ENCODE measurements around the gene RPRD1A.
A peak's percentile ranks its signal among the peaks of the same experiment; 100 is the strongest.
"Not testable (repeated sequence)": the region's sequence is repeated elsewhere in the genome, so short reads cannot be mapped to it uniquely, and the experiment has no call there.

Gene RPRD1A

DNA sequence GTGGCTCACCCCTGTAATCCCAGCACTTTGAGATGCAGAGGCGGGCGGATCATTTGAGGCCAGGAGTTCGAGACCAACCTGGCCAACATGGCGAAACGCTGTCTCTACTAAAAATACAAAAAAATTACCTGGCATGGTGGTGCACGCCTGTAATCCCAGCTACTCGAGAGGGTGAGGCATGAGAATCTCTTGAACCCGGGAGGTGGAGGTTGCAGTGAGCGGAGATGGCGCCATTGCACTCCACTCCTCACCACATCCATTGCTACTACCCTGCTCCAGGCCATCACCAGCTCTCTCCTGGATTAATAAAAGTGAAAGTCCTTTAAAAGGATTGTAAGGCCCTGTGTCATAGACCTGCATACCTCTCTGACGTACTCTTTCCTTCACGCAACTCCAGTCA, 93.7 kb downstream of the RPRD1A start:
- TF ChIP-seq, protein P1, sequence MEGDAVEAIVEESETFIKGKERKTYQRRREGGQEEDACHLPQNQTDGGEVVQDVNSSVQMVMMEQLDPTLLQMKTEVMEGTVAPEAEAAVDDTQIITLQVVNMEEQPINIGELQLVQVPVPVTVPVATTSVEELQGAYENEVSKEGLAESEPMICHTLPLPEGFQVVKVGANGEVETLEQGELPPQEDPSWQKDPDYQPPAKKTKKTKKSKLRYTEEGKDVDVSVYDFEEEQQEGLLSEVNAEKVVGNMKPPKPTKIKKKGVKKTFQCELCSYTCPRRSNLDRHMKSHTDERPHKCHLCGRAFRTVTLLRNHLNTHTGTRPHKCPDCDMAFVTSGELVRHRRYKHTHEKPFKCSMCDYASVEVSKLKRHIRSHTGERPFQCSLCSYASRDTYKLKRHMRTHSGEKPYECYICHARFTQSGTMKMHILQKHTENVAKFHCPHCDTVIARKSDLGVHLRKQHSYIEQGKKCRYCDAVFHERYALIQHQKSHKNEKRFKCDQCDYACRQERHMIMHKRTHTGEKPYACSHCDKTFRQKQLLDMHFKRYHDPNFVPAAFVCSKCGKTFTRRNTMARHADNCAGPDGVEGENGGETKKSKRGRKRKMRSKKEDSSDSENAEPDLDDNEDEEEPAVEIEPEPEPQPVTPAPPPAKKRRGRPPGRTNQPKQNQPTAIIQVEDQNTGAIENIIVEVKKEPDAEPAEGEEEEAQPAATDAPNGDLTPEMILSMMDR (IDR thresholded peaks at IDR 0.05; ENCODE audit: insufficient read depth, low read depth, low read length, missing control alignments): no peak
- peak overlapping the region; percentile 91 for H3K4me3 ChIP-seq (ENCODE audit: low read length)
- DNase-seq (ENCODE audit: low read depth): peak; percentile 10

DNA sequence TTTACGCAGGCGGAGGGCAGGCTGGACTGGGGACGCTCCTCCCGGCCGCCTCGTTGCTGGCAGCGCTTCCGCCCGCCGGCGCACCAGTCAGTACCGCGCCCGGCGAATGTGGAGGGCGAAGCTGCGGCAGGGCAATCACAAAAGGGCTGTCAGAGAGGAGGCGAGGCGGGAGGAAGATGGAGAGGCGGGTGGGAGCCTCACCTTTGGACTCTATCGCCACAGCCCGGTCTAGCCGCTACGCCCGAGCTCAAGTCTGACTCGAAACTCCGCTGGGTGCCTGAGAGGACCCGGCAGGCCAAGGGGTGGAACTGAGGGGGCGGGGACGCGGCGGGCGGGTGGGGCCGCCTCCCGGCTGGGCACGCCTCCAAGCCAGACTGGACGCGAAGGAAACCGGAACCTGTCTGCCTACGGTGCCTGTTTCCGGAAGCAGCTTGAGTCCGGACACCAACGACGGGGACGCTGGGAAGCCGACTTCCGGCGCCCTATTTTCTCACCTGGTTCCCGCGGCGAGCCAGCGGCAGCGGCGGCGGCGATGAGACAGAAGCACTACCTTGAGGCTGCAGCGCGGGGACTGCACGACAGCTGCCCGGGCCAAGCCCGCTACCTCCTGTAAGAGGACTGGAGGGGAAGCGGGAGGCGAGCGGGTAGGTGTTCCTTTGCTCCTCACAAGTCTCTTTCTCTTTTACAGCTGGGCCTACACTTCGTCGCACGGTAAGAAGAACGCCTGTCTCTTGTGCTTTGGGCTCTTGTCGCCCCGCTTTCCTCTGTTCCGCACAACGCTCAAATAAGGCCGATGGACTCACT, 95.0 kb downstream of the RPRD1A start, which contains the start of gene RMP24:
Gene RMP24 (plus strand): TSS at position 483 of the 804 bp plus-strand sequence.
- peak within 1 kb of the TSS; percentile 91 for H3K4me3 ChIP-seq (ENCODE audit: low read length)
- TF ChIP-seq, protein P1 (IDR thresholded peaks at IDR 0.05; ENCODE audit: insufficient read depth, low read depth, low read length, missing control alignments): no peak
- DNase-seq (ENCODE audit: low read depth): peak; percentile 98

DNA sequence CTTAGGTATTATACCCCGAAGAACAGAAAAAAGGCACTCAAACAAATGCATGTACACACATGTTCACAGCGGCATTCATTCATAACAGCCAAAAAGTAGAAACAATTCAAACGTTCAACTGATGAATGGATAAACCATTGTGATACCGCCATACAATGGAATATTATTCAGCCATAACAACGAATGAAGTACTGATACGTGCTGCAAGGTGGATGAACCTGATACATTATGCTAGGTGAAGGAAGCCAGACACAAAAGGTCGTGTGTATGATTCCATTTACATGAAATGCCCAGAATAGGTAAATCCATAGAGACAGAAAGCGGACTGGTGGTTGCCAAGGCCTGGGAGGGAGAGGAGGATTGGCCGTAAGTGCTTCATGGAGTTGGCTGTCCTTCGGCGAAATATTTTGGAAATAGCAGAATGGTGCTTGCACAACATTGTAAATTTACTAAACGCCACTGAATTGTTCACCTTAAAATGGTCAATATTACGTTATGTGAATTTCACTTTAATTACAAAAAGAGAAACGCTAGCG, 95.6 kb downstream of the RPRD1A start:
- TF ChIP-seq, protein P1 (IDR thresholded peaks at IDR 0.05; ENCODE audit: insufficient read depth, low read depth, low read length, missing control alignments): no peak
- peak overlapping the region; percentile 91 for H3K4me3 ChIP-seq (ENCODE audit: low read length)
- no peak for DNase-seq (ENCODE audit: low read depth)

DNA sequence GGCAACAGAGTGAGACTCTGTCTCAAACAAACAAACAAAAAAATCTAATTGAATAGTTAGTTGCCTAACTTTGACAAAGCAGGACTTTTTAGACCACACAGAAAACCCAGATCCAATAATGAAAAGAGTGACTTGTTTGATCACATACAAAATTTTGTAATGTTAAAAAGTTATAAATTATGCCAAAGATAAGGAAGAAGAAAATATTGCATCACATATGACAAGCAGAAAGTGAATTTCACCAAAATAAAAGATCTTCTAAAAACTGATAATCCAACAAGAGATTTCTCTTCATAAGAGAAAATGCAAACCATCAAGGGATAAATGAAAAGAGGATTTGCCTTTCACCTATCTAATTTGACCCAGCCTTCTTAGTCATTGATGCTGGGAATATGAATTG, 97.7 kb downstream of the RPRD1A start:
- TF ChIP-seq, protein P1 (IDR thresholded peaks at IDR 0.05; ENCODE audit: insufficient read depth, low read depth, low read length, missing control alignments): no peak
- DNase-seq (ENCODE audit: low read depth): peak; percentile 47
- H3K4me3 ChIP-seq (ENCODE audit: low read length): no peak overlapping the region

DNA sequence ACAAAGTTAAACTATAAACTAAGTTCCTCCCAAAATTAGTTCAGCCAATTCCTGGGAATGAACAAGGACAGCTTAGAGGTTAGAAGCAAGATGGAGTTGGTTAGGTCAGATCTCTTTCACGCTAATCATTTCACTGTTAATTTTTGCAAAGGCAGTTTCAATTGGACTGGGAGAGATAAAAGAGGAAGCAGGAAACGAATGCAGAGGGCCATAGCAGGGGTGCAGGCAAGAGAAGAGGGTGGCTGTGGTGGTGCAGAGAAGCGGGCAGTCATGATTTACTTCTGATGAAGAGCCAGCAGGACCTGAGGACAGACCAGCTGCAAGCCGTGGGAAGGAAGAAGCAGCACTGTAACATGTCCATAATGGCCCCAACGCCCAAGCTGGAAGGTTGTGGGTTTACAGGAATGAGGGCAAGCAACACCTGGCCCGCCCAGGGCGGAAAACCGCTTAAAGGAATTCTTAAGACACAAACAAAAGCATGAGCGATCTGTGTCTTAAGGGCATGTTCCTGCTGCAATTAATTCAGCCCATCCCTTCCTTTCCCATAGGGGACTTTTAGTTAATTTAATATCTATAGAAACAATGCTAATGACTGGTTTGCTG, 99.0 kb downstream of the RPRD1A start:
- peak; percentile 79 for DNase-seq (ENCODE audit: low read depth)
- H3K4me3 ChIP-seq (ENCODE audit: low read length): no peak overlapping the region
- TF ChIP-seq, protein P1 (IDR thresholded peaks at IDR 0.05; ENCODE audit: insufficient read depth, low read depth, low read length, missing control alignments): no peak

DNA sequence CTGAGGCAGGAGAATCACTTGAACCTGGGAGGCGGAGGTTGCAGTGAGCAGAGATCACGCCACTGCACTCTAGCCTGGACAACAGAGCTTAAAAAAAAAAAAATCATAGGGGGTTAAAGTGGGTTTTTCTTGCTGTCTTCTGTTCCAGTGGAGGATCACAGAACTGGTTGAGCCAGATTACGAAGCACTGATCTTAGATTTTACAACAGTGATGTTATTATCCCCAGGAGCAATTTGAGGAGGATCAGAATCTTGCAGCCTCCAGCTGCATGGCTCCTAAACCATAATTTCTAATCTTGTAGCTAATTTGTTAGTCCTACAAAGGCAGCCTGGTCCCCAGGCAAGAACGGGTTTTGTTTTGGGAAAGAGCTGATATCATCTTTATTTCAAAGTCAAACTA, 99.5 kb downstream of the RPRD1A start:
- DNase-seq (ENCODE audit: low read depth): peak; percentile 29
- H3K4me3 ChIP-seq (ENCODE audit: low read length): not testable (repeated sequence)

DNA sequence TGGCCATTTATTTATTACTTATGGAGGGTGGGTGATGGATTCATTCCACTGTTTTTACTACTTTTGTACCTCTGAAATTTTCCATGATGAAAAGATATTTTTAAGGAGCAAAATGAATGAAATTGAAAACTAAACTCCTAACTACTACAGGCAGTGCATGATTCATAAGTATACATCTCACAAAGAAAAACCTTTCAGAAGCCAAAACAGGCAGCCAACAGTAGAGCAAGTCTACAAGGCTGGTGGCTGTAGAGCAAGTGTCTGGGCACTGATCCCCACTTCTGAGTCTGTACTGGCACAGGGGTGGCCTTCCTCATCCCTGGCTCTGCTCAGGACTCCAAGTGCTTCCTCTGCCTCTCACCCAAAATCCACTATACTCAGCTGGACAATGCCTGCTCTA, 103.0 kb downstream of the RPRD1A start:
- no peak for DNase-seq (ENCODE audit: low read depth)
- TF ChIP-seq, protein P1 (IDR thresholded peaks at IDR 0.05; ENCODE audit: insufficient read depth, low read depth, low read length, missing control alignments): no peak
- no peak overlapping the region for H3K4me3 ChIP-seq (ENCODE audit: low read length)

Measured in epithelial cell of esophagus (primary cell).